Activated CD4-positive, alpha-beta T cell treated with anti-CD3 and anti-CD28 coated beads, Interleukin-2, amount 50 U/mL, for 16 hours (primary cell): ENCODE results near the gene M1AP.
A peak's percentile ranks its signal among the peaks of the same experiment; 100 is the strongest.
"Not testable (repeated sequence)": the region's sequence is repeated elsewhere in the genome, so short reads cannot be mapped to it uniquely, and the experiment has no call there.

ENCODE experiments used
- DNase-seq: peaks from one replicate; pipeline ENCODE4 v3.0.0-alpha.2; 2020

Gene M1AP

GRCh38 chr2:74646834-74647482, 1.2 kb downstream of the M1AP start:
- no peak for DNase-seq

- no peak for DNase-seq
These were observed 1.9 kb downstream of the M1AP start for GRCh38 chr2:74646201-74646600.

GRCh38 chr2:74645344-74645743, 2.8 kb downstream of the M1AP start:
- no peak for DNase-seq

GRCh38 chr2:74639550-74639949, 8.6 kb downstream of the M1AP start:
- no peak for DNase-seq

DNA sequence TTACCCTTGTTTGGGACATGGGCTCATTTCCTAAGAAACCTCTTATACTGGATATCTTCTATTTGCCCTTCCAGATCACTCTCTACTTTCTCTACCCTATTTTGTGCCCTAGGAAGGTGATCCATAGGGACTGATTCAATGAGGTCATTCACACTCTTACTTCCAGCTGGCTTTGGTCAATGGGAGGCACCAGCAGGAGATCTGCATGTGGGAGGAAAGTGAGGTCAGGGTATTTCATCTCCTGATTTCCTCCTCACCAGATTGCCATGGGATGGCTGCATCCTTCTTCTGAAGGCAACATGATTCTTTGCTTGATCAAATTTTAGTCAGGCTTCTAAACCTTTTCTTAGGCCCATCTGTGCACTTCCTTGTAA, 15.2 kb downstream of the M1AP start:
- no peak for DNase-seq

DNA sequence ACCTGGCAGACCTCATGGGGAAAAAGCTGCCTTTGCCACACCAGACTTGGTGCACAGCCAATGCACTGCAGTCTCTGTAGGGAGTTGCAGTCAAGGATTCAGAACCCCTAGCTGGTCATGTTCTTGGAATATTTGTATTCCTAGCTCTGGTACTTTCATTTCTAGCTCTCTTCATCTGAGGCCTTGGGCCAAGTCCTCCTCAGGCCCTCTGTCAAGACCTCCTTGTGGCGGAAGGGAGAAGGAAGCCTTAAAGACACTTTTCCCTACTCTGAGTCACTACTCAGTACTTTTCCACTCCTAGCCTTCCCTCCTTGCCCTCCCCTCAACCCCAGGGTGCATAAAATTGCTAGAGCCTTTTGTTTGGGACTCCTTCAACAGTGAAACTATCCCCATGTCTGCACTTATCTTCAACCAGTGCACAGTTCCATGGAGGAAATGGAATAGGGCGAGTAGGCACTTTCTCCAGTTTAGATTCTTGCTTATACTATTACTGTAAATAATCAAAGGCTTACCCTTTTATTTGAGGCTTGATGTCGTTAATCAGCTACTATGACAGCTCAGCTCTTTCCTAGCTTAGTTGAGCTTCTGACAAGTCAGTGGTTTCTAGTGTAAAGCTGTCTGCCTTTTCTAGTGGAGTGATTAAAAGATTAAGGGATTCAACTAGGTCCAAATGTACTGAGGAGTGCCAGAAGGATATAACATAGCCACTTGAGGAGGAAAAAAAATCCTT, 15.8 kb downstream of the M1AP start:
- no peak for DNase-seq

- DNase-seq, result not testable (repeated sequence)
These were observed 17.7 kb downstream of the M1AP start for GRCh38 chr2:74630454-74630853.

- DNase-seq, result no peak
These were observed 19.5 kb downstream of the M1AP start for GRCh38 chr2:74628538-74629105.

GRCh38 chr2:74625658-74626425, 22.3 kb downstream of the M1AP start:
- no peak for DNase-seq

GRCh38 chr2:74620671-74621070, 27.5 kb downstream of the M1AP start:
- no peak for DNase-seq

GRCh38 chr2:74619651-74620297, 28.4 kb downstream of the M1AP start:
- no peak for DNase-seq

- no peak for DNase-seq
These were observed 29.6 kb downstream of the M1AP start for GRCh38 chr2:74618410-74619083.

- no peak for DNase-seq
These were observed 31.0 kb downstream of the M1AP start for GRCh38 chr2:74617122-74617521.

GRCh38 chr2:74606927-74607326, 41.2 kb downstream of the M1AP start:
- no peak for DNase-seq

GRCh38 chr2:74603282-74604000, 44.7 kb downstream of the M1AP start:
- peak; percentile 37 for DNase-seq

- DNase-seq, result peak; percentile 37
These were observed 45.4 kb downstream of the M1AP start for GRCh38 chr2:74602586-74603281.

DNA sequence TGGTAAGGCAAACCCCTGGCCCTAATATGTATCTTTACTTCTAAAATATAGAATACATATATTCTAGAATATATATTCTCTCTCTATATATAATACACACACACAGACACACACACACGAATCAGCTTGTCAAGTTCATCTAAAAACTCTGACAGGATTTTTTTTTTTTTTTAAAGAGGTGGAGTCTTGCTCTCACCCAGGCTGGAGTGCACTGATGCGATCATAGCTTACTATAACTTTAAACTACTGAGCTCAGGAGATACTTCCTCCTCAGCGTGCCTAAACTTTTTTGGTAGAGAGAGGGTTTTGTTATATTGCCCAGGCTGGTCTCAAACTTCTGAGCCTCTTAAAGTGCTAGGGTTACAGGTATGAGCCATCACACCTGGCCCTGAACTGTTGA, 48.5 kb downstream of the M1AP start:
- no peak for DNase-seq

DNA sequence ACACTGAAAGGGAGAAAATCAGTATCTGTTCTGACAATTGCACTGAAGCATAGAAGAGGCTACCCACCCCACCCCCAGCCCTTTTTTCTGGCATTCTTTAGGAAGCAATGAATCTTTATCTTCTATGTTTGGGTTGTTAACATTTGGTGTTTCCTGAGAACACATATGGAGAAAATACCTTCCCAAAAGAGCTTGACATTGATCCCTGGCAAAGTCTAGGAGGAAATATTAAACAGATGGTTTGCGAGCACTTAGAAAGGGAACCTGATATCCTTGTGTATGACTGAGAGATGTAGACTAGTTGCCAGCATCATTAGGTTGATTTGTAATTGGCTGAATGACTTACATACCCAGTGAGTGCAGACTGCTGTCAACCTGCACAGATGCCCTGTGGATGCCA, 50.7 kb downstream of the M1AP start:
- DNase-seq, result no peak

- no peak for DNase-seq
These were observed 51.5 kb downstream of the M1AP start for GRCh38 chr2:74596584-74596983.

DNA sequence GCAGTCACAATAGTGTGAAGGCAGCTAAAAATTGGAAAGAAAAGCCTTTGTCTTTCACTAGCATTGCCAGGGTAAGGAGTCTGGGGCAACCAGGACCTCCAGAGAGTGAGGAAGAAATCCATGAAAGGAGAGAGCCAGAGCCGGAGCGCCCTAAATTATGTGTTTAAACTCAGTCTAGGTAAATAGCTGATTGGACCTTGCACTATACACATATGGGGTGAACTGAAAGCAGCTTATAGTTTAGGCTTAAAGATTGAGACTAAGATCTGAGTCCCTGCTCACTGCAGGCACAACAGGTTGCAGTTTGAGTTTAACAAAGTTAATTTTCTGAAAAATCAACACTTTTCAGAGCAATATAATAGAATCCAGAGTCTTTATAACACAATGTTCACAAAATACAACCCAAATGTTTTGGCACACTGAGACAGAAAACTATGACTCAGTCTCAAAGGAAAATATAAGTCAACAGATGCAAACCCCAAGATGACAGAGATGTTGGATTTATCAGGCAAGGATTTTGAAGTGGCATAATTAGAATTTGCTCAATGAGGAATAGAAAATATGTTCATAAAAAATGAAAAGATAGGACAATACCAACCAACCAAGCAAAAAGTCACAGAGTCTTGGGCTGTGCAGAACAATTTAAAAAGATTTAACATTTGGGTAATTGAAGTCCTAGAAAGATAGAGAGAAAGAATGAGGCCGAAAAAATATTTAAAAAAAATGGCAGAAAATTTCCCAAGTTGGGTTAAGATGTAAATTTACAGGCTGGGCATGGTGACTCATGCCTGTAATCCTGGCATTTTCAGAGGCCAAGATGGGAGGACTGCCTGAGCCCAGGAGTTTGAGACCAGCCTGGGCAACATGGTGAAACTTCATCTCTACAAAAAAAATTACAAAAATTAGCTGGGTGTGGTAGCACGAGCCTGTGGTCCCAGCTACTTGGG, 54.0 kb downstream of the M1AP start:
- no peak for DNase-seq
